GM18526 (cell line): ENCODE results near the gene ATP8A2.

ENCODE experiments used
- POLR2A ChIP-seq: IDR thresholded peaks from 3 replicates; pipeline ENCODE4 v1.6.1; 2011; ENCODE audit not compliant: insufficient read length; ENCODE audit errors: extremely low read depth

ATP8A2 gene

GRCh38 chr13:25864116-25864515 lies 492.3 kb downstream of the ATP8A2 start:
- no peak for TF ChIP-seq POLR2A

DNA sequence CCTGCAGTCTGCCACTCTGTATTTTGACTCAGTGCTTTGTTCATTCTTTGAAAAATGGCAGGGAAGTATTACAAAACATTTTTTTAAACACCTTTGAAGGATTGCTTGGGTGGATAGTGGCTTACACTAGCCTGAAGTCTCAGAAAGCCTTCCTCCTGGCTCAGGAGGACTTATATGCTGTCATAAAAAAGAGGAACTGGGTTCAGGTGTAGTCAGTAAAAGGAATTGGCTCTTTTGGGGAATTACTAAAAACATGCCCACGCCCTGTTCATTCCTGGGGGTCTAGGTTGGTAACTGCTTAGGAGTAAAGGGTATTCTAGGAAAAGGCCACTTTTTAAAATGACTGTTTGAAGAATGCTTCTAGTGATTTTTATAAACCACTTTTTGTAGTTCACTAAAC lies 493.2 kb downstream of the ATP8A2 start:
- TF ChIP-seq POLR2A: no peak

GRCh38 chr13:25865391-25865790 lies 493.6 kb downstream of the ATP8A2 start:
- TF ChIP-seq POLR2A: no peak

GRCh38 chr13:25867038-25867437 lies 495.3 kb downstream of the ATP8A2 start:
- TF ChIP-seq POLR2A: no peak

- TF ChIP-seq POLR2A: no peak
Measured at GRCh38 chr13:25868490-25868889, 496.7 kb downstream of the ATP8A2 start.

DNA sequence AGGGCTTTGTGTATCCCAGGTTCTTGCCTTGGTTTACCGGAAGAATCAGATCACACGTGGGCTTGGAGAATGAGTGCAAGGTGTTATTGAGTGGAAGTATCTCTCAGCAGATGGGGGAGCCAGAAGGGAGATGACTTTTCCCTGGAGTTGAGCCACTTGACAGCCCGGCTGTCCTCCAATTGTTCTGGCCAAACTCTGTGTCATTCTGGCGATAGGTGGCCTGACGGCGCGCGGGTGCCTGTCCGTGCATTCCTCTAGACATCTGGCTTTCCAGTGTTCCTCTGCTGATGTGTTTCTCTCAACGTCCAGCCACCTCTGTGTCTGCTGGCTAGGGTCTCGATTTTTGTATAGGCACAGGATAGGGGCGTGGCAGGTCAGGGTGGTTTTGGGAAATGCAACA lies 498.2 kb downstream of the ATP8A2 start:
- no peak for TF ChIP-seq POLR2A

GRCh38 chr13:25871389-25872125 lies 499.8 kb downstream of the ATP8A2 start:
- TF ChIP-seq POLR2A: no peak

DNA sequence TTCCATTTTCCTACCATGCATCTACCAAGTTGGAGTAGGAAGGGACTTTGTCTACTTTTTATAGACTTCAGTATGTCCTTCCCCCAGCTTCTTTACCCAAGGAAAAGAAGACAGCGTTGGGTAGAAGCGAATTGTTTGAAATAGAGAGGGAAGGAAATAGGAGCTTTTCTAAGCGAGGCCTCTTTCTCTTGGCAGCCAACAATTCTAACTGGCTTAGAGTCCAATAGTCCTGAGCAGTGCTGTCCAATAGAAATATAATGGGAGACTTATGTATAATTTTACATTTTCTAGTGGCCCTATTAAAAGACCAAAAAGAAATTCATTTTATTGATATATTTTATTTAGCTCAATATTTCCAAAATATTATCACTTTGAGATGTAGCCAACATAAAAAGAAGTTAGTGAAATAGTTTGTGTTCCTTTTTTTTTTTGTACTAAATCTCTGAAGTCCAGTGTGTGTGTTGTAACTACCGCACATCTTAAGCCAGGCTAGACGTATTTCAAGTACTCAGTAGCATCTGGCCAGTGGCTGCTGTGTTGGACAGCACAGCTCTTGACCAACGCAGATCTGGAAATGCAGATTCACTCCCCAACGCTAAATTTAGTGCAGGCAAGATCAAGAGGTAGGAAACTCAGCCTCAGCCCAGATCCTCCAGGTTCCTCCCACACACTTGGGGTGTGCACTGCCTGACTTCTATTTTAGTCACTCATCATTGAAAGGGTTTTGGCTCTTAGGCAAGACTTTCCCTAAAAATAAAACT lies 500.9 kb downstream of the ATP8A2 start:
- no peak for TF ChIP-seq POLR2A

GRCh38 chr13:25873242-25873612 lies 501.5 kb downstream of the ATP8A2 start:
- no peak for TF ChIP-seq POLR2A

- no peak for TF ChIP-seq POLR2A
Measured at GRCh38 chr13:25874064-25874737, 502.4 kb downstream of the ATP8A2 start.

- no peak for TF ChIP-seq POLR2A
Measured at GRCh38 chr13:25874907-25875306, 503.1 kb downstream of the ATP8A2 start.

DNA sequence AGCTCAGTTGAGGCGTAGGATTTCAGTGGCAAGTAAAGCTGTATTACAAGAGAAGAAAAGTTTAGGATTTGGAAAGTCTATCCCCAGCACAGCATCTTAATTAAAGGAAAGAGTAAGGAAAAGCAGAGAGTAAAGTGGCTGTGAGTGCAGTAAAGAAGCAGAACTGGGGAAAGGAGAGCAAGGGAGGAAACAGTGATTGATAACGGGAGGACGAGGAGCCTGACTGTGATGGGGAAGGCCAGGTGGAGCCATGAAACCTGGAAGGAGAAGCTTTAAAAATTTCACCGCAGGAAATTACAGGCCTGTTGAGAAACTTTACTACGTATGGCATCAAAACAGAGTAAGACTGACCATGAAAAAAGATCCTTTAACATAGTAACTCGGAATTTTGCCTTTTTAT lies 504.5 kb downstream of the ATP8A2 start:
- no peak for TF ChIP-seq POLR2A

DNA sequence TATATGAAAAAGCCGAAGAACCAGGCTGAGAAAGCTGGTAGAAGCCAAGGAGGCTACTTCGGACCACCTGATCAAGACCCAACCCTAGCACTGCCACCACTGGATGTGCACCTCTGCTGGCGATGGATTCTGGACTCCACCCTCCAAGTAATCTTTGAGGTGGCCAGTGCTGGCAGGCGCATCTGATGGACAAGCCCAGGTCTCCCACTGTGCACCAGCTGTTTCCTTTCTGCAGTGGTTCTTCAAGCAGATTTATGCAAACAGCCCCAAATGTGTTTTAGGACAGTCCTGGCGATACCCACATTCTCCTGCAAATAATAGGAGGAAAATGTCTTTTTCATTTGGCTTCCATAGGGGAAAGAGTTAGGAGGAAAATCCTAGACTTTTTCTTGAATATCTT lies 507.7 kb downstream of the ATP8A2 start:
- no peak for TF ChIP-seq POLR2A

GRCh38 chr13:25881136-25881926 lies 509.6 kb downstream of the ATP8A2 start:
- no peak for TF ChIP-seq POLR2A

- no peak for TF ChIP-seq POLR2A
Measured at GRCh38 chr13:25881971-25882451, 510.2 kb downstream of the ATP8A2 start.

GRCh38 chr13:25882466-25883357 lies 510.9 kb downstream of the ATP8A2 start:
- no peak for TF ChIP-seq POLR2A
